PC-9 (cell line): Measurements from ENCODE around the gene COL4A6. TPM values are rescaled to one million over a fixed set of nuclear protein-coding genes. Genes with fewer than 3 reads are reported as not detected.

Experiments
- BruUV-seq: library from RNA; stranded (reverse); fragments of 400-500 nt; replicated peaks from 2 replicates; lab custom pipeline; 2021; lab: Mats Ljungman, UMichigan
- CTCF ChIA-PET: fragments of 300-600 bp; sonication (Branson Sonifier 250); formaldehyde crosslinking; loops from one replicate; lab custom pipeline; 2022; ENCODE audit warnings: antibody characterized with exemption; lab: Charles Lee
- POLR2A ChIA-PET: fragments of 300-600 bp; sonication (Branson Sonifier 250); formaldehyde crosslinking; loops from one replicate; lab custom pipeline; 2022; ENCODE audit warnings: antibody characterized with exemption; ENCODE audit not compliant: unreplicated experiment; lab: Charles Lee
- DNase-seq, 2 experiments: peaks; one replicate each; pipeline versions ENCODE4 v3.0.0 to v3.0.0-alpha.2; 2015 to 2022; ENCODE audit warnings: mixed read lengths in 1 of 2
- H2AFZ ChIP-seq: fragments of 200-600 bp; sonication (generic); 2 replicates; pipeline ENCODE4 v1.8.1; 2017; ENCODE audit warnings: antibody characterized with exemption
- H3F3A ChIP-seq: fragments of 200-600 bp; sonication (generic); 2 replicates; pipeline ENCODE4 v1.8.1; 2017; ENCODE audit warnings: antibody characterized with exemption, mild to moderate bottlenecking, low read depth; ENCODE audit not compliant: insufficient read depth
- H3K27ac ChIP-seq: fragments of 200-600 bp; sonication (generic); 2 replicates; pipeline ENCODE4 v1.6.1; 2016; ENCODE audit warnings: mixed run types
- H3K27me3 ChIP-seq: fragments of 200-600 bp; sonication (generic); 2 replicates; pipeline ENCODE4 v1.6.1; 2016; ENCODE audit warnings: low read depth, mixed run types; ENCODE audit not compliant: insufficient read depth
- H3K36me3 ChIP-seq: fragments of 200-600 bp; sonication (generic); 2 replicates; pipeline ENCODE4 v1.6.1; 2016; ENCODE audit warnings: low read depth, mixed run types
- H3K4me1 ChIP-seq: fragments of 200-600 bp; sonication (generic); replicated peaks from 2 replicates; pipeline ENCODE4 v1.6.1; 2016; ENCODE audit warnings: mixed run types; ENCODE audit not compliant: insufficient read depth
- H3K4me2 ChIP-seq: fragments of 200-600 bp; sonication (generic); 2 replicates; pipeline ENCODE4 v1.6.1; 2017; ENCODE audit warnings: mixed run types
- H3K4me3 ChIP-seq: fragments of 200-600 bp; sonication (generic); 2 replicates; pipeline ENCODE4 v1.6.1; 2016; ENCODE audit warnings: mixed run types
- H3K79me2 ChIP-seq: fragments of 200-600 bp; sonication (generic); 2 replicates; pipeline ENCODE4 v1.6.1; 2017; ENCODE audit warnings: low read depth, mixed run types
- H3K9me2 ChIP-seq: fragments of 200-600 bp; sonication (generic); 2 replicates; pipeline ENCODE4 v1.8.1; 2017; ENCODE audit warnings: mild to moderate bottlenecking; ENCODE audit not compliant: insufficient read depth
- H3K9me3 ChIP-seq: fragments of 200-600 bp; sonication (generic); 2 replicates; pipeline ENCODE4 v1.8.1; 2016; ENCODE audit warnings: low read depth; ENCODE audit not compliant: insufficient read depth
- H4K20me1 ChIP-seq: fragments of 200-600 bp; sonication (generic); 2 replicates; pipeline ENCODE4 v1.8.1; 2017; ENCODE audit not compliant: insufficient read depth
- CTCF ChIP-seq: fragments of 200-600 bp; sonication (generic); conservative IDR thresholded peaks from 2 replicates; pipeline ENCODE4 v1.6.1; 2017; ENCODE audit warnings: mixed run types, antibody characterized with exemption, mild to moderate bottlenecking, moderate library complexity
- EZH2 ChIP-seq: fragments of 200-600 bp; sonication (generic); IDR thresholded peaks from 2 replicates; pipeline ENCODE4 v1.8.0; 2017; ENCODE audit warnings: antibody characterized with exemption, low read depth
- intact Hi-C: fragments of 100-400 bp; cut with micrococcal nuclease; formaldehyde crosslinking; loops from one replicate; pipeline ENCODE4 v1.10.0; 2022; ENCODE audit not compliant: unreplicated experiment
- total RNA-seq: library from RNA; stranded (reverse); gene quantifications from 2 replicates; pipeline ENCODE4 v1.2.3, GENCODE V29; 2021

COL4A6 gene
- total RNA-seq, 1 experiment from 2014 or later: 15.5 TPM

- Histone ChIP-seq H3K27ac (no peak overlapping the region), H3K4me1 (no peaks in the 10 kb centered on the region), H3K27me3 (no peaks in the 10 kb centered on the region), H3K36me3 (no peaks in the 10 kb centered on the region), H3K79me2 (no peaks in the 10 kb centered on the region), H3F3A (no peaks in the 10 kb centered on the region), H3K9me3 (no peaks in the 10 kb centered on the region), H4K20me1 (no peaks in the 10 kb centered on the region), H2AFZ (no peak overlapping the region), H3K9me2 (no peaks in the 10 kb centered on the region), H3K4me3 (no peak overlapping the region), H3K4me2 (no peak overlapping the region)
- no peak for TF ChIP-seq CTCF
- no peak for TF ChIP-seq EZH2
- intact Hi-C loops: no loop called here
- DNase-seq: no peak
- ChIA-PET POLR2A (no interaction called here), CTCF (no interaction called here)
- no TSS peak for BruUV-seq
These were observed 167.4 kb downstream of the COL4A6 start for GRCh38 chrX:108270739-108271396.

GRCh38 chrX:108270280-108270679 is 167.9 kb downstream of the COL4A6 start:
- no peak for DNase-seq
- H3K9me2 ChIP-seq: no peaks in the 10 kb centered on the region
- TF ChIP-seq EZH2 (no peak), CTCF (no peak)
- no peak overlapping the region for H2AFZ ChIP-seq
- no peaks in the 10 kb centered on the region for H3F3A ChIP-seq
- H3K4me1 ChIP-seq: no peaks in the 10 kb centered on the region
- no peak overlapping the region for H3K4me2 ChIP-seq
- H3K36me3 ChIP-seq: no peaks in the 10 kb centered on the region
- H3K27ac ChIP-seq: no peak overlapping the region
- H4K20me1 ChIP-seq: no peaks in the 10 kb centered on the region
- ChIA-PET CTCF (no interaction called here), POLR2A (no interaction called here)
- BruUV-seq: no TSS peak
- H3K27me3 ChIP-seq: no peaks in the 10 kb centered on the region
- intact Hi-C loops: no loop called here
- H3K4me3 ChIP-seq: no peak overlapping the region
- H3K9me3 ChIP-seq: no peaks in the 10 kb centered on the region
- no peaks in the 10 kb centered on the region for H3K79me2 ChIP-seq

GRCh38 chrX:108268434-108269080 is 169.7 kb downstream of the COL4A6 start:
- Histone ChIP-seq H3K4me3 (no peak overlapping the region), H3K4me2 (no peak overlapping the region), H2AFZ (no peak overlapping the region), H3K9me3 (no peaks in the 10 kb centered on the region), H3K36me3 (no peaks in the 10 kb centered on the region), H3K9me2 (no peaks in the 10 kb centered on the region), H3K4me1 (no peaks in the 10 kb centered on the region), H3K27ac (no peak overlapping the region), H3F3A (no peaks in the 10 kb centered on the region), H3K27me3 (no peaks in the 10 kb centered on the region), H3K79me2 (no peaks in the 10 kb centered on the region), H4K20me1 (no peaks in the 10 kb centered on the region)
- POLR2A ChIA-PET: no interaction called here
- CTCF ChIA-PET: no interaction called here
- TF ChIP-seq EZH2 (no peak), CTCF (no peak)
- intact Hi-C loops: no loop called here
- DNase-seq: no peak
- no TSS peak for BruUV-seq
